DMS53 (cell line): ENCODE measurements around the gene MBD3L2.
A peak's percentile ranks its signal among the peaks of the same experiment; 100 is the strongest.

ENCODE experiments used
- DNase-seq: peaks from one replicate; lab custom pipeline; 2025; lab: John Stamatoyannopoulos, UW

Gene MBD3L2

DNA sequence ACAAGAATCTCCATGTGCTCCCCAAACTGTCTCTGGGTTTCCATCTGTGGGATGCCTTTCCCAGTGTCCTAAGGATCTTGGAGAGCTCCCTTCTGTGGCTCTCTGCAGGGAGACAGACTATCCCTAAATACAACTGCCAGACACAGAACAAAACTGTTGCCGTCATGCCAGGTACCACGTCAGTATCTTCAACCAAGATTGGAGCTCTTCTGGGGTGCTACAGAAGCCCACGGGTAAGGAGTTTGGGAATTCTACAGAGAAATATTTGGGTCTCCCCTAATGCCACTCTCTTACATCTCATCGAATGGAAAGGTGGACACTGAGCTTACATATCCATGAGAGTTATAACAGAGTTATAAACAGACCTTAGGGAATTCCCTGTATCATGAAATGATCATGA, 14.2 kb downstream of the MBD3L2 start:
- no peak for DNase-seq

- no peak for DNase-seq
Observed at GRCh38 chr19:7063764-7064418, 14.8 kb downstream of the MBD3L2 start.

DNA sequence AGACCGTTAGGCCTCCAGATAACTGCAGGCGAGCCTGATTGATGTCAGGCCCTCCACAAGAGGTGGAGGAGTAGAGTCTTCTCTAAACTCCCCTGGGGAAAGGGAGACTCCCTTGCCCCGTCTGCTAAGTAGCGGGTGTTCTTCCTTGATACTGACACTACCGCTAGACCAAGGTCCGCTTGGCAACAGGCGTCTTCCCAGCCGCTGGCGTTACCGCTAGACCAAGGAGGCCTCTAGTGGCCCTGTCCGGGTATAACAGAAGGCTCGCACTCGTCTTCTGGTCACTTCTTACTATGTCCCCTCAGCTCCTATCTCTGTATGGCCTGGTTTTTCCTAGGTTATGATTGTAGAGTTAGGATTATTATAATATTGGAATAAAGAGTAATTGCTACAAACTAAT, 18.0 kb downstream of the MBD3L2 start:
- peak; percentile 77 for DNase-seq

GRCh38 chr19:7067716-7068115, 18.6 kb downstream of the MBD3L2 start:
- DNase-seq, result no peak

GRCh38 chr19:7068599-7068998, 19.5 kb downstream of the MBD3L2 start:
- DNase-seq, result no peak

DNA sequence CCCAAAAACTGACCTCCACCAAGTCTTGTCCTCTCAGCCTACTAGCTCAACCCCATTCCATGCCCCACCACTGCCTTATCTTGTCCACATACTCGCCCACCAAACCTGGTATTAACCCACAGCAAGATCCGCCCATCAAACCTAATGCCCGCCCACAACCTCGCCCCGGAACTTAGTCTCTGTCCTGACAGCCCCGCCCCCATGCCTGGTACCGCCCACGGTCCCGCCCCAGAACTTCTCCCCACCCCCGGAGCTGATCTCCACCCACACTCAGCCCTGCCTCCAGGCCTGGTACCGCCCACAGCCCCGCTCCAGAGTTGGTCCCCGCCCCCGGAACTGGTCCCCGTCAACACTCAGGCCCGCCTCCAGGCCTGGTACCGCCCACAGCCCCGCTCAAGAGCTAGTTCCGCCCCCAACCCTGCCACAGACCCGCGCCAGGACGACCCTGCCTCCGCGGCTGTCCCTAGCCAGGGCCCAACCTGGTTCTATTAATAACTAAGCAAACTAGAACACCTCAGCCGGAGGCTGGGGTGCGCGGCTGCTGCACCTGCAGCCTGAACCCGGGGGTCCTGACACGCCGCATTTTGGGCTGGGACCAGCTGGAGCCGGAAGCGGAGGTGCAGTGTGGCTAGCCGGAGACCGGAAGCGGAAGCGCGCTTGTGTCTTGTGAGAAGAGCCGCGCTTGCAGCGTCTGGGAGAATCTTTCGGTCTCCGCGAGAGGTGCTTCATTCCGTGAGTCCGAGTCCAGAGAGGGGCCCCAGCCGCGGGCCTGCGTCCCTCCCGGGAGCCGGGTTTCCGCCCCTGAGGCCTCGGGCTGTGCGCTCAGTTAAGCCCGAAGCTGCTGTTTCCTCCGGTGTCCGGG, 20.2 kb downstream of the MBD3L2 start, which contains the start of gene ZNF557:
ZNF557 (plus strand) TSS at position 662 of the 862 bp plus-strand sequence. CDS start 5,372 bp downstream, outside the sequence.
- peak; percentile 96 for DNase-seq

GRCh38 chr19:7069904-7070226, 20.7 kb downstream of the MBD3L2 start:
- no peak for DNase-seq

GRCh38 chr19:7072541-7072940, 23.4 kb downstream of the MBD3L2 start:
- no peak for DNase-seq

GRCh38 chr19:7074705-7075282, 25.7 kb downstream of the MBD3L2 start:
- DNase-seq, result no peak

DNA sequence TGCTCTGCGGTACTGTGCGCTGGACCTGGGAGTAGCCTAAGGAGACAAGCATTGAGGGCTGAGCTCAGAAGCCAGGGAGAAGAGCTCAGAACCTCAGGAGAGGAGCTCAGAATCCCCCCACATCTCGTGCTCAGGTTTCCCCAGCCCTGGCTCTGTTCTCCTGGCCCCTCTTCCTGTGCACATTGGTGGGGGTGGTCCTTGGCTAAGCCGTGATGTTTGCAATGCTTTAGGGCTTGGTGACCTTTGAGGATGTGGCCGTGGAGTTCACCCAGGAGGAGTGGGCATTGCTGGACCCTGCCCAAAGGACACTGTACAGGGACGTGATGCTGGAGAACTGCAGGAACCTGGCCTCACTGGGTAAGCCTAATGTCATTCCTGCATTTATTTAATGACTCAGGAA, 27.0 kb downstream of the MBD3L2 start:
- DNase-seq, result no peak

DNA sequence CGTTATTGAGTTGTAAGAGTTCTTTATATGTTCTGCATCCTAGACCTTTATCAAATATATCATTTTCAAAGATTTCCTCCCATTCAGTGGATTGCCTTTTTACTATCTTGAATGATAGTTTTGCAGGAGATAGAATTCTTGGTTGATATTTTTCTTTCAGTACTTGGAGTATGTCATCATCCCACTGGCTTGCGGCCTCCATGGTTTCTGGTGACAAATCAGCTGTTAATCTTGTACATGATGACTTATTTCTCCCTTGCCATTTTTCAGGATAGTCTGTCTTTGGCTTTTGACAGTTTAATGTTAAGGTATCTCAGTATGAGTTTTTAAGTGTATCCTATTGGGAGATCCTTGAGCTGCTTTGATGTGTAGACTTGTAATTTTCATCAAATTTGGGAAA, 28.9 kb downstream of the MBD3L2 start:
- no peak for DNase-seq

- DNase-seq, result peak; percentile 53
Observed at GRCh38 chr19:7083076-7083956, 34.2 kb downstream of the MBD3L2 start.

GRCh38 chr19:7088999-7089398, 39.9 kb downstream of the MBD3L2 start:
- DNase-seq, result no peak

DNA sequence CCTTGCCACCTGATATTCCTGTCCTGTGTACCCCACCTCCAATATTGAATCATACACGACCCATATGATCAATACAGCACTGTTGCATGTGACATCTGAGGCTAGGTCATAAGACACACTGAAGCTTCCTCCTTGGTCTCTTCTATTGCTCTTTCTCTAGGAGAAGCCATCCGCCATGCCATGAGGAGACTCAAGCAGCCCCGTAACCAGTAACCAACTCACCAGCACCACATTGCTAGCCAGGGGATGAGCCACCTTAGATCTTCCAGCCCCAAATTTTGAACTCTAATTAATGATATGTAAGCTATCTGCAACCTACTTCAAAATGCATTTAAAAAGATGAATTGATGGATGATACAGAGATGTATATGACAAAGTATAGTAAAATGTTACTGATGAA, 49.0 kb downstream of the MBD3L2 start:
- DNase-seq, result no peak

DNA sequence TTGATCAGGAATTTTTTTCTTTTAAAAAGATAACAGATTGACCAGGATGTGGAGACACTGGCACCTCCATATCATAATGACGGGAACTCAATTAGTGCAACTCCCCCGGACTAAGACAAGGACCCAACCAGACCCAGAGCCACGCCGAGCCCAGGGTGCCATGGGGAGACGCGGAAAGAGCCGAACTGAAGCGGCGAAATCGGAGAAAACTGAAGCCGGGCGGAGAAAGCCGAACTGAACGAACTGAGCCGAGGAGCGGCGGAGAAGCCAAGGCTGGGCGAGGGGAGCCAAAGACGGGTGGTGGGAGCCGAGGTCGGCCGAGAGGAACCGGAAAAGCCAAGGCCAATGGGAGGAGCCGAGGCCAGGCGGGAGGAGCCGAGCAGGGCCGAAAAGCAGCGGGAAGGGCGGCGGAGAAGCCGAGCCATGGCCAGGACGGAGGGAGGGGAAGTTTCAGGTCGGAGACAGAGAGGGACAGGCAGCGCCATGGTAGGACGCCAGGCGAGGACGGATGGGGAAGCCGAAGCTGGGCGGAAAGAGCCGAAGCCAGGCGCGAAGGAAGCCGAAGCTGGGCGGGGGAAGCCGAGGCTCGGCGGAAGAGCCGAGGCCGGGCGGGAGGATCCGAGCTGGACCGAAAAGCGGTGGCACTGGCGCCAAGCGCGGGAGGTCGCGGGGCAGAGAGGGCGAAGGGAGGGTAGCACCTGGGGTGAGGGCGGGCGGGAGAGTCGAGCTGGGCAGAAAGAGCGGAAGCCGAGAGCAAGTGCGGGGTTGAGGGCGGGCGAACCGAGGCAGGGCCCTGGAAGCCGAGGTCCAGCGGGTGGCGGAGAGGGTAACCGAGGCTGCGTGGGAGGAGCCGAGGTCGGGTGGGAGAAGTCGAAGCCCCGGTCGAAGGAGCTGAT, 49.8 kb downstream of the MBD3L2 start:
- DNase-seq, result peak; percentile 93

- DNase-seq, result no peak
Observed at GRCh38 chr19:7099597-7099921, 50.4 kb downstream of the MBD3L2 start.
